DLD1 (cell line): ENCODE measurements around the gene RNF227.

Experiments used
- in situ Hi-C: cut with HindIII; loops from 2 replicates; pipeline ENCODE4 v1.10.0; 2017; ENCODE audit warnings: low sequenced_read_pairs

Gene RNF227

GRCh38 chr17:7930841-7931631, 14.9 kb upstream of the RNF227 start:
- in situ Hi-C loops: no loop called here

GRCh38 chr17:7929158-7930023, 13.3 kb upstream of the RNF227 start, which contains the start of gene KCNAB3:
Gene KCNAB3, minus strand, starts transcription at chr17:7929856. Its CDS starts 421 bp downstream, at chr17:7929435.
- in situ Hi-C loops: no loop called here

- in situ Hi-C loops: no loop called here
Measured at GRCh38 chr17:7927596-7927995, 11.5 kb upstream of the RNF227 start.

GRCh38 chr17:7922845-7923628, 6.9 kb upstream of the RNF227 start:
- in situ Hi-C loops: no loop called here

- in situ Hi-C loops: no loop called here
Measured at GRCh38 chr17:7922269-7922844, 6.3 kb upstream of the RNF227 start.

- in situ Hi-C loops: no loop called here
Measured at GRCh38 chr17:7916808-7917207, 719 bp upstream of the RNF227 start.

GRCh38 chr17:7916385-7916682, 245 bp upstream of the RNF227 start:
- in situ Hi-C loops: no loop called here

GRCh38 chr17:7915179-7915610, 894 bp downstream of the RNF227 start:
- in situ Hi-C loops: no loop called here

- in situ Hi-C loops: no loop called here
Measured at GRCh38 chr17:7912927-7913524, 3.1 kb downstream of the RNF227 start.

GRCh38 chr17:7911116-7911515, 5.0 kb downstream of the RNF227 start:
- in situ Hi-C loops: no loop called here

- in situ Hi-C loops: no loop called here
Measured at GRCh38 chr17:7910711-7911110, 5.4 kb downstream of the RNF227 start.

GRCh38 chr17:7910281-7910680, 5.8 kb downstream of the RNF227 start:
- in situ Hi-C loops: no loop called here

- in situ Hi-C loops: no loop called here
Measured at GRCh38 chr17:7909089-7909488, 7.0 kb downstream of the RNF227 start.

- in situ Hi-C loops: no loop called here
Measured at GRCh38 chr17:7903154-7904103, 12.7 kb downstream of the RNF227 start.

- in situ Hi-C loops: no loop called here
Measured at GRCh38 chr17:7897773-7898172, 18.3 kb downstream of the RNF227 start.

- in situ Hi-C loops: no loop called here
Measured at GRCh38 chr17:7897090-7897489, 19.0 kb downstream of the RNF227 start.

- in situ Hi-C loops: no loop called here
Measured at GRCh38 chr17:7894866-7895265, 21.2 kb downstream of the RNF227 start.

GRCh38 chr17:7894226-7894625, 21.9 kb downstream of the RNF227 start:
- in situ Hi-C loops: no loop called here

GRCh38 chr17:7893187-7893880, 22.8 kb downstream of the RNF227 start:
- in situ Hi-C loops: no loop called here
